ENCODE measurements around the gene STK25.

- TF ChIP-seq POLR2AphosphoS5 (IDR thresholded peaks at IDR 0.05; ENCODE audit: borderline replicate concordance, low read depth, low read length) (no peak; the same call in 1 of the 2 replicates), EZH2 (IDR thresholded peaks at IDR 0.05) (no peak)
Measured at GRCh38 chr2:241505781-241506201, 2.6 kb downstream of the STK25 start.
